Thoracic aorta (tissue), 2 donors: ENCODE data around the gene MYOM1. TPM values are rescaled to one million over a fixed set of nuclear protein-coding genes. Genes with fewer than 3 reads are reported as not detected.

Source experiments
- ATAC-seq: fragments of 150-250 bp; one replicate; pipeline ENCODE4 v1.8.0; 2017; ENCODE audit warnings: low read depth; ENCODE audit not compliant: insufficient number of reproducible peaks, low FRiP score
- DNase-seq: peaks from one replicate; pipeline ENCODE4 v3.0.0-alpha.2; 2020; ENCODE audit warnings: low spot score
- H3K27ac ChIP-seq, 2 donors: fragments of 200-600 bp; sonication (generic); 1 replicate in 1 of 2; 2 replicates in 1 of 2; pipeline ENCODE4 v1.5.1; 2016; ENCODE audit warnings: mild to moderate bottlenecking in 2 of 2, moderate library complexity in 2 of 2
- H3K27me3 ChIP-seq: fragments of 200-600 bp; sonication (generic); replicated peaks from 2 replicates; pipeline ENCODE4 v1.6.0; 2016; ENCODE audit warnings: mild to moderate bottlenecking; ENCODE audit not compliant: insufficient read depth
- H3K36me3 ChIP-seq: fragments of 200-600 bp; sonication (generic); one replicate; pipeline ENCODE4 v1.5.1; 2016
- H3K4me1 ChIP-seq, 2 donors: fragments of 200-600 bp; sonication (generic); 1 replicate in 1 of 2; 2 replicates in 1 of 2; pipeline versions ENCODE4 v1.5.1 to v1.6.0; 2016; ENCODE audit warnings: low read depth in 2 of 2, mild to moderate bottlenecking in 1 of 2; ENCODE audit not compliant: control insufficient read depth in 1 of 2
- H3K4me3 ChIP-seq: fragments of 200-600 bp; sonication (generic); 2 replicates; pipeline ENCODE4 v1.5.1; 2016; ENCODE audit warnings: mild to moderate bottlenecking
- H3K9me3 ChIP-seq: fragments of 200-600 bp; sonication (generic); 2 replicates; pipeline ENCODE4 v1.5.1; 2016
- CTCF ChIP-seq: fragments of 200-600 bp; sonication (generic); IDR thresholded peaks from one replicate; pipeline ENCODE4 v1.5.1; 2019; ENCODE audit warnings: antibody characterized with exemption
- total RNA-seq, 2 donors: library from RNA; depleted of rRNA; stranded (reverse); fragments of >200 nt; gene quantifications; one replicate each; pipeline versions ENCODE4 v1.1.0 to v1.2.3, GENCODE V29; 2016

The MYOM1 gene
- total RNA-seq, 2 donors from 2014 or later = 16.1 to 27.2 TPM

- H3K27me3 ChIP-seq = no peaks in the 10 kb centered on the region
- no peak overlapping the region for H3K4me3 ChIP-seq
- H3K4me1 ChIP-seq = no peaks in the 10 kb centered on the region
- no peak overlapping the region for H3K27ac ChIP-seq
- no peak for ATAC-seq
- no peaks in the 10 kb centered on the region for H3K36me3 ChIP-seq
- H3K9me3 ChIP-seq = no peaks in the 10 kb centered on the region
- no peak for DNase-seq
- no peak for TF ChIP-seq CTCF
Observed at GRCh38 chr18:3048820-3049349, 170.9 kb downstream of the MYOM1 start.

GRCh38 chr18:3048121-3048520 lies 171.6 kb downstream of the MYOM1 start:
- Histone ChIP-seq H3K27me3 (no peaks in the 10 kb centered on the region), H3K9me3 (no peaks in the 10 kb centered on the region), H3K27ac (no peak overlapping the region), H3K36me3 (no peaks in the 10 kb centered on the region), H3K4me3 (no peak overlapping the region), H3K4me1 (no peaks in the 10 kb centered on the region)
- ATAC-seq (no peak), DNase-seq (no peak)
- TF ChIP-seq CTCF = no peak

GRCh38 chr18:3046216-3046808 lies 173.5 kb downstream of the MYOM1 start:
- DNase-seq (no peak), ATAC-seq (no peak)
- Histone ChIP-seq H3K4me3 (no peak overlapping the region), H3K36me3 (no peaks in the 10 kb centered on the region), H3K9me3 (no peaks in the 10 kb centered on the region), H3K4me1 (no peaks in the 10 kb centered on the region), H3K27me3 (no peaks in the 10 kb centered on the region), H3K27ac (no peak overlapping the region)
- no peak for TF ChIP-seq CTCF

- Histone ChIP-seq H3K4me1 (no peaks in the 10 kb centered on the region), H3K27me3 (no peaks in the 10 kb centered on the region), H3K9me3 (no peaks in the 10 kb centered on the region), H3K27ac (no peak overlapping the region), H3K36me3 (no peaks in the 10 kb centered on the region), H3K4me3 (no peak overlapping the region)
- DNase-seq (no peak), ATAC-seq (no peak)
- no peak for TF ChIP-seq CTCF
Observed at GRCh38 chr18:3044931-3045698, 174.7 kb downstream of the MYOM1 start.

- no peak for ATAC-seq
- H3K36me3 ChIP-seq = no peaks in the 10 kb centered on the region
- no peak for TF ChIP-seq CTCF
Observed at GRCh38 chr18:3042379-3042778, 177.4 kb downstream of the MYOM1 start.

More at GRCh38 chr18:3042379-3042778, 177.4 kb downstream of the MYOM1 start:
- H3K4me1 ChIP-seq = no peaks in the 10 kb centered on the region
- no peak for DNase-seq
- H3K4me3 ChIP-seq = no peak overlapping the region
- no peaks in the 10 kb centered on the region for H3K27me3 ChIP-seq
- H3K27ac ChIP-seq = no peak overlapping the region
- H3K9me3 ChIP-seq = no peaks in the 10 kb centered on the region
